GM21723 (cell line): Measurements from ENCODE around the gene FNBP1L.

Experiments
- ATAC-seq: cut with Tn5 transposase; IDR thresholded peaks from one replicate; pipeline ENCODE4 v1.9.1; 2021; ENCODE audit warnings: mild to moderate bottlenecking, moderate library complexity; ENCODE audit not compliant: unreplicated experiment

FNBP1L gene

DNA sequence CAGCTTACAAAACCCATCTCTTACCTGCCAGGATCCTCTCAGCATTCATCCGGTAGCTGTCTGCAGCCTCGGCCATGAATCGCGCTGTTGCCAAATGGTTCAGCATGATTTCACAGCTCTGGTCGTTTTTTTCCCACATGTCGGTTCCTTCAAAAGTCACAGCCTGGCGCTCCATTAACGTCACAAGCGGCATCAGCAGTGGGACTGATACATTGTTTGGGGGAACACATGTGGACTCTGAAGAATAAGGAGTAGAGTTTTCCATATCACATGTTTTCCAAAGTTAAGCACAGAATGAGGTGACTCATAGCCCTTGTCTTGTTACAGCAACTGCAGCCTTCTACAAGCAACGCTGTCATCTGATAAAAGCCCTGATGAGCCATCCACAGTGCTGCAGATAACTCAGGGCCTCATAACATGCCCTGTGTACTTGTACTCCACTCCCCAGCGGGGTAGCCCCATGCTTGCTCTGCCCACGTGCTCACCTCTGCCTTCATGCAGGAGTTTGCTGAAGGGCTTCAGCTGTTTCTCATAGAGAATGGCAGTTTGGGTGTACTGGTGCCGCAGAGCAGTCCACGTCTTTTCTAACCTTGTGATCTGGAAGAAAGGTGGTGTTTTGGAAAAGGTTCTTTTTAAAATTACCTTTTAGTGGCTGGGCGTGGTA, 119.5 kb downstream of the FNBP1L start:
- no peak for ATAC-seq

DNA sequence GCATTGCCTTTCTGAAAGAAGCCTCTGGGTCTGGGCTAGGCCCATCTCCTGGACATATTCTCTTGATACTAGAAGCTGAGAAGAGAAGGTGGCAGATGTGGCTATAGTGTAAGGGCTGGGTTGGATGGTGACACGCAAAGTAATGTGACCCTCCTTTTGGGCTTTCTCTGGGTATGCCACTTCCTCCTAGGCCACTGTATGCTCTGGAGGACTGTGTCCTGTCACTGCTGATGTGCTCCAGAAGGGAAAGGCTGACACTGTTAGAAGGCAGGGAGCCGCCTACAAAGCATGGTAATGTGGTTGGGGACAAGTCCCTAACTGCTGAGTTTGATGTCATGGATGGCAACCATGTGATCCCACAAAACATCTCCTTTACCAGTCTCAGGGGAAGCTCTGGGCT, 121.6 kb downstream of the FNBP1L start:
- no peak for ATAC-seq

DNA sequence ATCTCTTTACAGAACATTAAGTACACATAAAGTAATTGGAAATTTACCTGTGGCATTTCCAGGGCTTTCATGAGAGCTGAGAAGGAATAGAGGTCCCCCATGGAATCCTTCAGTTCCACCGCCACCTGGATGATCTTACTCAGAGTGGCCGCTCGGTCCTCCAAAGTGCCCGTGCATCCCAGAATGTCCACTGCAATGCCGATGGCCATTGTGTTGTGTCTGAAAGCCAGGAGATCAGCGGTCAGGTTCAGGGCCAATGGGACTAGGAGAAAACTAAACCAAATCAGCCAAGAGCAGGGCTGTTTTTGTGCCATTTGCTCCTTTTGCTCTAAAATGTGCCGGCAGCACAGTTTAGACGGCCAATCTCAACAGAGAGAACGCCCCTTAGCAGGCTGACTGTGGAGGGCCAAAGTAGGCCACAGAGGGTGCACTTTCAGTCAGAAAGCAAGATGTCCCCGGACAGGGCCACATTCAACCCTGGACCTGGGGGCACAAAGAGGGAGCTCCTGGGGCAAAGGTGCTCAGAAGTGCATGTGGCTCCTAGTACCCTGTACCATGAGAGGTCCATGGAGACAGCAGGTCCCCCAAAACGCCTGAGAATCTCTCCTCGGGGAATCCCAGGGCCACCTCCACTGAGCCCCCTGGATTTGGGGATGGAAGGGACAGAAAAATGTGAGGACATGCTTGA, 123.8 kb downstream of the FNBP1L start:
- ATAC-seq = no peak

DNA sequence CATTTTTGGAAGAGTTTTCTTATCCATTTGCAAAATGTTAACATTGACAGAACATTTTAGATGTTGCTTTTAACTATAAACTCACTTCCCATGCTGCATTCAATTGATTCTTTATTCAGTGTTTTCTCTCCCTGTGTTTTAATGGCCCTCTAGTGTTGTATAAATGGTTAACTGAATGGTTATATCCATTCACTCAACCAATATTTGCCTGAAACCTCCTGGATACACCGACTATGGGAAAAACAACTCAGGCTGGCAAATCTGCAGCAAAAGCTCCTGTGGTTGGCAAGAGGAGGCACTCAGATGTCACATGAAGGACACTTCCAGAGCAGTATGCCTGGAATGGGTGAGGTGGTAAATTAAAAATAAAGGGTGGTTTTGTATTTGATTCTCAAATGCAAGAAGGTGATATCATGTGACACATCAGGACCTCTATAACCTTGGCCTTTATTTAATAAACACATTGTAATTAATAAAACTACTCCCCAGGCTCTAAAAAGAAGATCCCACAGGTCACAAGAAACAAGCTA, 126.1 kb downstream of the FNBP1L start:
- ATAC-seq = no peak

DNA sequence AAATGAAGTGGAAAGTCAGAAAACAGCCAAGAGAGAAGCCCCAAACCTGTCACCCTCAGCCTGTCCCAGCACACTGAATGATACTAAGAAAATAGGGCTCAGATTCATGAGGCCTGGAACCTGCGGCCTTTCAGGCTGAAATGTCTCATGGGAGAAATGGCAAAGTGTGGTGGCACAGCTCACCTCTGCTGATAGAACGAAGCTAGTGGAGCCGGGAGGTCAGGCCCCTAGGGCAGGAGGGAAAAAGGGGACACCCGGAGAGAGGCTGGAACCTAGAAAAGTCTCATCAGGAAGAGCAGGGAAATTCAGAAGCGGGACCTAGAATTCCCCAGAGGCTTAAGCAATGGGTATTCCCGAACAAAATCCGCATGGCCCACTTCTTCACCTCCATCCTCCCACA, 126.6 kb downstream of the FNBP1L start:
- no peak for ATAC-seq

DNA sequence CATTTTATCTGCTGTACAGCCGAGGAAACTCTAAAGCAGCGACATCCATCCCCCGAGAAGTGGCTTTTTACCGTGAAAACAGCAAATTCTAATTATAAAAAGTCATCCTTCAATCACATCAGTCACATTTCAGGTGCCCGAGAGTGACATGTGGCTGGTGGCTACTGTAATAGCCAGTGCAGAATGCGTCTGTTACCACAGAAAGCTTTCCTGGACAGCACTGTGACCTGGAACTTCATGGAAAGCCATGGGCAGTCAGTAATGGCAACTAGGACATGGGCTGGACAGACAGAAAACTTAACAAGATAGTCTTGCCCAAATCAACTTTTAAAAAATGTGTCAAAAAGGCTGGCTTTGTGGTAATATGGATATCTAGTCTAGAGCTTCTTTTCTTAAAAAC, 127.1 kb downstream of the FNBP1L start:
- no peak for ATAC-seq

DNA sequence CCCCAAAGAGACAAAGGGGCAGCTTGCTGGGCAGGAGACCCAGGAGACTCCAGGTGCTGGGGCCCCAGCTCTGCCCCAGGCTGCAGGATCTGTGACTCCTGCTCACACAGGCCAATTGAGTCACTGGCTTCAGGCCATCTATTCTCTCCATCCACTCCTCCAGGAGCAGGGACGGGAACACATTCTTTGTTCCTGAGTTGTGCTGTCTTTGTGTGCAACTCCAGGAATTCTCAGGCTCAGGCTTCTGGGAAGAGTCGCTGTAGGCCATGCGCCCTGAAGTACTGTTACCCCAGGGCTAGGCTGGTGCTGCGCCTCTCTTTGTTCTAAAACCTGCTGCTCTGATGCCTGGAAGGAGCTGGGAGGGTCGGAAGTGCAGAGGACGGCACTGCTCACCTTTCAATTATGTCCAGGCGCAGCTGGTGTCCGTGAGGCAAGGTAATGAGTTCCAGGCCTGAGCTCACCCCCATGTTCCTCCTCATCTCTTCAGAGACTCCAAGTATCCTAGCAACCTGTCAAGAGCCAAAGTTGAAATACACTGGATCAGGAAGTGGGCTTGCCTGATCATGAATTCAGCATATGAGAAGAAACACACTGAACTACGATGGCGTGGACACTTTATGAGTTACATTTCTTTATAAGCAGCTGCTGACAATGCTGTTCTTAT, 127.8 kb downstream of the FNBP1L start:
- no peak for ATAC-seq

DNA sequence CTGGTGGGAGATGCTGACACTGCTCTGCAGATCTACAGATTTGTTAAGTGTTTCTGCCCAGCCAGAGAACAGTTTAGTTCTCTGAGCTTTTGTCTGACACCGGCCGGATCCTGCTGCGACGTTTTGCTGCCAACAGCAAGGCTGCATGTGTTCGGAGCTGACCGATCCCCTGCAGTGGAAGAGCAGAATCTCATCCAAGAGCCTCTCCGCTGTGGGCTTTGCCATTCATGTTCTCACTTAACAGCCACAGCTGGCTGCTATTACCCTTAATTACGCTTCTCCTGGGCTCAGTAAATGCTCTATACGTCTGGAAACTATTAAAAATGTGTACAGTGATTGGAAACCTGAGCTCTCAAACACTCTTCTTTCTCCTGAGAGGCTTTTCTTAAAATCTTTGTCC, 128.4 kb downstream of the FNBP1L start:
- ATAC-seq = no peak

DNA sequence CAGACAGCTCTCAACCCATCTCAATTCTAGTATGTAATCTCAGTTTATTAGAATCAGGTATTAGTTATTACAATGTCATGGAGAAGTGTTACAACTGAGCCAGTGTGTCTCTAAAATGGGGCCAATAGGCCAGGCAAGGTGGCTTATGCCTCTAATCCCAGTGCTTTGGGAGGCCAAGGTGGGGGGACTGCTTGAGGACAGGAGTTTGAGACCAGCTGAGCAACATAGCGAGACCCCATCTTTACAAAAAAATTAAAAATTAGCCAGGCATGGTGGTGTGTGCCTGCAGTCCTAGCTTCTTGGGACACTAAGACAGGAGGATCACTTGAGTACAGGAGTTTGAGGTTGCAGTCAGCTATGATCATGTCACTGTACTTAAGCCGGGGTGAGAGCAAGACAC, 128.8 kb downstream of the FNBP1L start:
- no peak for ATAC-seq

DNA sequence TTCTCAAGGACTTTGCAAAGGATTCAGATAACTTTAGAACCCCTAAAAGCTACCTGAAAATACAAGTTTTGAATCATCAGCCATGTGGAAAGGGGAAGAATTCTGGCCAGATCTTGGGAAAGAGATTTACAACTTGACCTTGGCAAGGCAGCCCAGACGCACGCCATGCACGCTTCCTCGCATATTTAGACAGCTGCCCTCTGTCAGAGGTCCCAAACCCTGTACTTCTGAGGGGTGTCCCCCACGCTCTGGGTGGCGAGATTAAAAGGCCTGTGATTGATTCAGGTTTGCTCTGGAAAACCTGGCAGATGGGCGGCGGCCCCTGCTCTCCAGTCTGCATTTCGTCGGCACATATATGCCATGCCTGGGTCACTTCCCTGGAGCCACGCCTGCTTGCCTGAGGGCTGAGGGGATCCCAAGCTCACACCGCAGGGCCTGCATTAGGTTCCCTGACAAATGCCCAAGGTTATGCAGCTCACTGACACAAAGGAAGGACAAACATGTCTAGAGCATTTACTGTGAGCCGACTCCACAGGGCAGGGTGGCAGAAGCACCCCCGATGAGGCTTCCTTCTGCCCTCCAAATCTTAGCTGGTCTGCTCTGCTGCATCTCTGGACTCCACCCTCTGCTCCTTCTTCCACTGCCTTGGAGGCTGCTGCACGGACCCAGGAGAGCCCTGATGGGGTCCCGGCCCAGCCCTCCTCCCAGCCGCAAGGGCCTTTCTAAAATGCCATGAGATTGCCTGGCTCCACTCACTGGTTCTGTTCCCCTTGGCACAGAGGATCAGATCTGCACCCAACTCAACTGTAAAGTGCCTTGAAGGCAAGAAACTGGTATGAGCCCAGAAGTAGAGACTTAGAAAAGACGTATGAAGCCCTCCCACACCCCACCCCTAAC, 129.9 kb downstream of the FNBP1L start:
- no peak for ATAC-seq

DNA sequence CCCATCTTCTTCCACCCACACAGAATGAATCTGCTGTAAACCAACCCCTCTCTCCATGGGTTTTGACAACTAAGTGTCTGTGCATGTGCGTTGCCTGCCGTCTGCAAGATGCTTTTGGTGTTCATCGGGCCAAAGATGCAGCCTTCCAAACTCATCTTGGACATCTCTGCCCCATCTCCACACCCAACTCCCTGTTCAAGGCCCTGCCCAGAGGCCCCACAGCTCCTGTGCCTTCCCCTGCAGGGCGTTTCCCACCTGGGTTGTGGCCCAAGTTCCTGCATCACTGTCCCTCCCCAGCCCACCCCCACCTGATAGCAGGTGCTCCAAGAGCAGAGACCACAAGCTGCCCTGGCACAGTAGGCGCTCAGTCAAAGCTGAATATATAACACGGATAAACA, 130.5 kb downstream of the FNBP1L start:
- no peak for ATAC-seq

DNA sequence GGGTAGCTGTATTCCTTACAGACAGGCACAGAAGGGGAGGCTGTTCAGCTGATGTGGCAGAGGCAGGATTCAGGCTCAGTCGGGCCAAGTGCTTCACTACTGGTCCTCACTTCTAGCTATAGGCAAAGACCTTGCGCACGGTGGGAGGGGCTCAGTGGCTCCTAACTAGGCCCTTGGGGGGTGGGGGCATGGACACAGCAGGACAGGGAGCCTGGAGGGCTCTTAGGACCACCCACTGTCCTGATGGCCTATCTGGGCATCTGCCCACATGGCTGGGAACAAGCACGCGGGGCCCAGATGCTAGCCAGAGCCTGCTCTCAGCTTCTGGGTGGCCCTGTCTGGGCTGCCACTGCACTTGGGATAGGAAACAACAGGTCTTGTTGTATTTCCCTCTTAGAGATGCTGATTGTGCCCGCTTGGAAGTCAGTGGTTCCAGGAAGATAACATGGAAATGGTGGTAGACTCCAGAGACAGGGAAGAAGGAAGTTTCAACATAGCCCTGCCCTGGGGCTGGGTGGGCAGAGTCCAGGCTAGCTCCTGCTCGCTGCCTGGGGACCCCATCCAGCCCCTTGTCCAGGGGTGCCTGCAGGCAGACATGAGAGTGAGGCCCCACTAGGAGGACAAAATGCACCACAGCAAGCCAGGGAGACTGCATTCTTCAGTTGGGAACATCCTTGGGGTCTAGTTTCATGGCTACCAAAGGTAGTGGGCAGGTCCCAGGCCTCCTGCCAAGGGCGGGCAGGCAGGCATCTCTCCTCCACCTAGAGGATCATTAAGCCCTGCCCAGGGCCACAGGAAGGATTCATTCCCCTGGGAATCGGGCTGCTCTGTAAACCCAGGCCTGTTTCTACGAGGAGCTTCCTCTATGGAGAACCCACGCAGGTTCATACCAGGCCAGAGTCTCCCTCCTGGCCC, 131.2 kb downstream of the FNBP1L start:
- no peak for ATAC-seq

DNA sequence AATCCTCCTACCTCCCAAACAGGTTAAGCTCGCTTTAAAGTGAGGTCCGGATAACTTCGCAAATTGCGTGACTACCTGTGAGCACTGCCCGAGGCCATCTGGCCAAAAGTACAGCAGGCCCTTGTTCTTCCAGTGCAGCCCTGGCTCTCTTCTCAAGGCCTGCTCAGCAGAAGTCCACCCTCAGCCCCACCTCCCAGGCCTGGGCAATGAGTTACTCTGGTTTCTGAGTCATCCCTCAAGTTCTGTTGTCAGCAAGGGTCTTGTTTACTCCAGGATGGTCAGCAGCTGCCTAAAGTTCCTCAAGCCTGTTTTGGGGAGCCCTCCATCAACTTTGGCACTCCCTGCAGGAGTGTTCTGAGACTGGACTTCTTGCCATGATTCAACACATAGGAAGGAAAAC, 132.0 kb downstream of the FNBP1L start:
- no peak for ATAC-seq

DNA sequence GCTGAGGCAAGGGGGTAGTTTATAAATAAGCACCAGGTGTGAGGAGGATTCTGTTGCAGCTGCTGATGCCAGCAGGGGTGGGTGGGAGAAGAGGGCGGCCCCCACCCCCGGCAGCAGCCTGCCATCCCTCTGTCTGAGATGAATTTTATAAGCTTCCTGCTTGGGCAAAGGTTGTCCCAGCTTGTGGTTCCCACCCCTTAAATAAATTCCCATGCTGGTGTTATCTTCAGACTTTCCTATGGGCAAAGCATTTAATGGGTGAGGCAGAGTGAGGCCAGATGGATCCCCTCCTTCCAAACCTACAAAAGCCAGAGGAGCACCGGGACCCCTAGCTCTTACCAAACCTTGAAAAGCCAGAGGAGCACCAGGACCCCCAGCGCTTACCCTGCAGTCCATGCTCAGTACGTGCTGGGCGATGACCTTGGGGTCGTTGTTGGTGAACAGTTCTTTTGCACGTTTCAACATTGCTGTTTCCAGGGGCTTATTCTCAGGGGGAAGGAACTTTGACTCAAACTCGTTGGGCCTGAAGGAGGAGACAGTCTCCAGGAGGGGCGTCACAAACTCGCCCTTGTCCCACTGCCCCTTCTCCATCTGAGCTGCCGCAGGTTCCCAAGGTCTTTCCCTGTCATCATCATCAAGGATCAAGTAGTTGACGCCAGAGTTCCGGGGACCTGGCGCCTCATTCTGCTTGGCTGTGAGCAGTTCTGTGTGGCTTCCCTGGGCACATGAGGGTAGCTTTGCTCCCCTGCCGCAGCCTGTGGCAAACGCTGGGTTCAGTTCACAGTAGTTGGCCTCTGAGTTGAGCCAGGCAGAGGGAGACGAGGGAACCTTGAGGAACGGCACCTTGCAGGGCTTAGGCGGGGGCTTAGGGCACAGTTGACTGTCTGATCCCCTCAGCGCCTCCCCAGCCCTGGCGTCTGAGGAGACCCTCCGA, 134.3 kb downstream of the FNBP1L start:
- no peak for ATAC-seq

DNA sequence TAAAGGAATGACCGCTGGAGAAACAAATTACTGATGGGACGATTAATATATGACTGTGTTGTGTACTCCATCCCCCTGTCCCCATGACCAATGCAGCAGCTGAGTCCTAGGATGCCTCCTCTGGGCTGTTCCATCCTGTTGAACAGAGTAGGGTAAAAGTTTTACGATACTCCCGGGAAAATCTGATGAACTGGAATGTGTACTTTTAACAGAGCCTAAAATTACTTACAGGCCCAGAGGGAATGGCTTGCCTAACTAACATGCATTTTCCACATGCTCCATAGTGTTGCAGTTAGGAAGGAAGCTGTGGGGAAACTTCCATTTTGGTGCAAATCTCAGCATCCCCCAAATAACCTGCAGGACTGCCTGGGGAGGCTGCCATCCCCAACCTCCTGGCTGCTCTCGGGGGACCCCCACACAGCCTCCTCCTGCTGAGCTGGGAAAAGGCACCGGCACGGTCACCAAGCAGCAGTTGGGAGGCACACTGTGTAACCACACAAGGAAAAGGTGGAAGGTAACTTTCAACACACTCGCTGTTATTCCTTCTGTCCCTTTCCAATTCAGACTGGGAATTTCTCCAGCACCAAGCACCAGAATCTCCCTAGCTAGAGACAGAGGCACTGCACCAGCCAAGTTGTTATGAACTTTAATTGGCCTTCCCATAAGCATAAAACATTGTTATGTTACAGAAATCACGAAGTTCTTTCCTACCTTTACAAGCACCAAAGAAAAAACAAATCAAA, 136.5 kb downstream of the FNBP1L start:
- no peak for ATAC-seq

DNA sequence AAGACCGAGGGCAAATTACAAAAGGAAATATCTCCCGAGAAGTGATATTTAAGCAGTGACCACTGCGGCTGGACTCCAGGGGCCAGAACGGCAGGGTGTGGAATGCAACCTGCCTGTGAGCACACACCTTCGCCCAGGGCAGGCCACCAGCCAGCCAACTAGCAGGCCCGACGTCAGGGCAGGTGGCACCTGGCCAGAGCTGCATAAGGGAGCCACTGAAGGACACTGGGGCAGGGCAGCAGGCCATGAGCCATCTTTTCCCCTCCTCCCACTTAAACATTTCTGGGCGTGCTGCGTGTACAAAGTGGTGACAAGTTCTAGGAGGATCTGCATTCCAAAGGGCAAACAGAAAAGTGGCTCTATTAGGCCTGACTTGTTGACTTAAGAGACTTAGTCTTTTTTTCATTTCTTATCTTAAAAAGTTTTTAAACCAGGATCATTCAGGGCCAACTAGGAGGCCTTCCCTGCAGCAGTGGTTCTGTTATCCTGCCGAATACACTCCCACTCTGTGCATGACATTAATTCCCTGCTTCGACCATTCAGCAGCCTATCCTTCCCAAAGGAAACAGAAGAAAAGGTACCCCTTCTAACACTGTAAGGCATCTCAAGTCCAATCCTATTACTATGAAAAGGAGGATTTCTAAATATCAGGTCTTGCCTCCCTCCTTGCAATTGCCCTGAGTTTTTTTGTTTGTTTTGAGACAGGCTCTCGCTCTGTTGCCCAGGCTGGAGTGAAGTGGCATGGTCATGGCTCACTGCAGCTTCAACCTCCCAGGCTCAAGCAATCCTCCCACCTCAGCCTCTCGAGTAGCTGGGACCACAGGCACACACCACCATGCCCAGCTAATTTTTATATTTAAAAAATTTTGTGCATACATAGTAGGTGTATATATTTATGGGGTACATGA, 137.4 kb downstream of the FNBP1L start:
- no peak for ATAC-seq

DNA sequence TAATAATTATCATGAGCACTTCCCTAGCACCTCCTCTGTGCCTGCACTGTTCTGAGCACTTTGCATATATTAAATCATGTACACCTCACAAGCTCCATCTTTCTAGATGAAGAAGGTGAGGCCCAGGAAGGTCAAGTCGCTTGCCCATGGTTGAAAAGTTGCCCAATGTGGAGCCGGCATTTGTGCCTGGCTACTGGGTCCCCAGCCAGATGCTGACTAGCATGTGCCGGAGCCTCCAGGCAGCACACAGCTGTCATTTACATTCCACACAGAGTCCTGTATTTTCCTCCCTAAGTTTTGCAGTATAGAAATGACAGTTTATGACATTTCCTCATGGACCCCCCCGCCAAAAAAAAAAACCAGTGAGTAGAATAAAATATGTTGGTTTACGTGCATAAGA, 139.4 kb downstream of the FNBP1L start:
- ATAC-seq = no peak
